PFSK-1 (cell line): ENCODE measurements around the gene RAB27B.

Experiments used
- POLR2AphosphoS5 ChIP-seq: IDR thresholded peaks from 2 replicates; pipeline ENCODE4 v1.6.1; 2012; ENCODE audit warnings: low read depth, mild to moderate bottlenecking, control low read depth, low read length, moderate library complexity
- REST ChIP-seq, 2 experiments: IDR thresholded peaks; 2 replicates each; pipeline versions ENCODE4 v1.6.1 to v1.8.0; 2011 to 2012; ENCODE audit warnings: low read depth in 2 of 2, low read length in 2 of 2, control low read depth in 1 of 2, inconsistent platforms in 1 of 2, mild to moderate bottlenecking in 1 of 2, moderate library complexity in 1 of 2; ENCODE audit not compliant: insufficient read depth in 1 of 2
- SIN3A ChIP-seq: IDR thresholded peaks from 2 replicates; pipeline ENCODE4 v1.6.1; 2012; ENCODE audit warnings: mild to moderate bottlenecking, low read length, moderate library complexity, borderline replicate concordance; ENCODE audit not compliant: insufficient read depth
- TAF1 ChIP-seq: IDR thresholded peaks from 2 replicates; pipeline ENCODE4 v1.6.1; 2012; ENCODE audit warnings: low read length, control low read depth, borderline replicate concordance; ENCODE audit not compliant: insufficient read depth

- TF ChIP-seq REST (IDR thresholded peaks at IDR 0.05; ENCODE audit: insufficient read depth in 1 of 2, low read depth in 2 of 2, low read length in 2 of 2), result no peak
- no peak for TF ChIP-seq TAF1
- no peak for TF ChIP-seq POLR2AphosphoS5
- TF ChIP-seq SIN3A, result no peak
These were observed 27.9 kb downstream of the RAB27B start for GRCh38 chr18:54856105-54856646.
